GM11168 (cell line): ENCODE results near the gene NAIF1.
"Not testable (repeated sequence)": the region's sequence is repeated elsewhere in the genome, so short reads cannot be mapped to it uniquely, and the experiment has no call there.

Experiments used
- in situ Hi-C: fragments of 300-500 bp; cut with MboI; formaldehyde crosslinking; loops from one replicate; pipeline ENCODE4 v1.12.0; 2022; ENCODE audit warnings: low sequenced_read_pairs; ENCODE audit not compliant: unreplicated experiment

The NAIF1 gene

DNA sequence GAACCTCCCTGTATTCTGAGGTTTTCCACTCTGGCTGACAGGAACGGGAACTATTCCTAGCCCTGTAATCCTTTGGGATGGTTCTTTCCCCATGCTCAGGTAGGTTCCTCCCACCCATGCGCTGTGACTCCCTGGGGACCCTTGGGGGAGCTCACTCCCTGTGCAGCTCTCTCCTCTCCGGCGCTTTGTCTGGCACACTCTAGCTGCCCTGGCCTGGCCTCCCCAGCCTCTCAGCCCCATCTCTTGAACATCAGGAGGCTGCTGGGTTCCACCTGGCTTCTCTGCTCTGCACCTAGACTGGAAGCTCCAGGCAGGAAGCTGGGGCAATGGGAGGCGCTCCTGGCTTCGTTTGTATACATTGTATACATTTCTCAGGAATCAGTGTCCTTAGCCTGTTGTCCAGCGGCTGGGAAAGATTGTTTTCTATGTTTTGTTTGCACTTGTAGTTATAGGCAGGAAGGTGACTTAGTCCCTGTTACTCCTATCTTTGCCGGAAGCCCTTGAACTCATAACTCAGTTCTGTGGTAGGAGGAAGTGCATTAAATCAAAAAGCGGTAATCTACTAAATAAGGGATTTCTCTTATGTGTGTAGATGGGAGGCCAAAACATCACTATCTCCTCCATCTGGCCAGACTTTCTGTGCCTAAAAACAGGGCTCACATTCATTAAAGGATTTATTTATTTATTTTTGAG, 21.3 kb upstream of the NAIF1 start:
- in situ Hi-C loops, result no loop called here

DNA sequence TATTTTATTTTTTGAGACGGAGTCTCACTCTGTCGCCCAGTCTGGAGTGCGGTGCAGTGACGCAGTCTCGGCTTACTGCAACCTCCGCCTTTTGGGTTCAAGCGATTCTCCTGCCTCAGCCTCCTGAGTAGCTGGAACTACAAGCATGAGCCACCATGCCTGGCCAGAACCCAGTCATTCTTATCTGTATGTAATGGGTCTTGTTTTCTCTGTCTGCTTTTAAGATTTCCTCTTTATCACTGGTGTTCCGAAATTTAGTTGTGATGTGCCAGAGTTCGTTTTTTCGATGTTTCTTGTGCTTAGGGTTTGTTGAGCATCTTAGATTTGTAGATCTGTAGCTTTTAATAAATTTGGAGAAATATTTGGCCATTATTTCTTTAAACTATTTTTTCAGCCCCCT, 20.1 kb upstream of the NAIF1 start:
- in situ Hi-C loops, result no loop called here

DNA sequence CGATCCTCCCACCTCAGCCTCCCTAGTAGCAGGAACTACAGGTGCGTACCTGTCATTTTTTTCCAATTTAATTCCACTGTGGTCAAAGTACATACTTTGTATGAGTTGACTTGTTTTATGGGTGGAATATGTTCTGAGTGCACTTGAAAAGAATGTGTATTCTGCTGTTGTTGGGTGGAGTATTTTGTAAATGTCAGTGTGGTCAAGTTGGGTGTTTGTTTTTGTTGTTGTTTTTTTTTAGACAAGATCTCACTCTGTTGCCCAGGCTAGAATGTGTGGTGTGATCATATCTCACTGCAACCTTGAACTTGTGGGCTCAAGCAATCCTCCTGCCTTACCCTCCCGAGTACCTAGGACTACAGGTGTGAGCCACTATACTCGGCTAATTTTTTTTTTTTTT, 18.8 kb upstream of the NAIF1 start:
- in situ Hi-C loops, result no loop called here

DNA sequence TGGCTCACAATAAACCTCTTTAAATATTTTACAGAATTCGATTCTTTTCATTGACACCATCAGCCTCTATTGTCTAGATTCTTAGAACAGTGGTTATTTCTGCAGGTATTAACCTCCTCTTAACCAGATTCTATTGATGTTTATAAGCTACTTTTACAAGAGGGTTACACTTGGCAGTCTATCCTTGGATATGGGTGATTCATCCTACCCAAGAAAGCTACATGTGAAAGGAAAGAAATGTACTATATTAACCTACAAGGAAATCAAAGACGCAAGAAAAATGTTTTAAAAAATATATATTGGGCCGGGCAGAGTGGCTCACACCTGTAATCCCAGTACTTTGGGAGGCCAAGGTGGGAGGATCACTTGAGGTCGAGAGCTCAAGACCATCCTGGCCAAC, 17.6 kb upstream of the NAIF1 start:
- in situ Hi-C loops, result no loop called here

DNA sequence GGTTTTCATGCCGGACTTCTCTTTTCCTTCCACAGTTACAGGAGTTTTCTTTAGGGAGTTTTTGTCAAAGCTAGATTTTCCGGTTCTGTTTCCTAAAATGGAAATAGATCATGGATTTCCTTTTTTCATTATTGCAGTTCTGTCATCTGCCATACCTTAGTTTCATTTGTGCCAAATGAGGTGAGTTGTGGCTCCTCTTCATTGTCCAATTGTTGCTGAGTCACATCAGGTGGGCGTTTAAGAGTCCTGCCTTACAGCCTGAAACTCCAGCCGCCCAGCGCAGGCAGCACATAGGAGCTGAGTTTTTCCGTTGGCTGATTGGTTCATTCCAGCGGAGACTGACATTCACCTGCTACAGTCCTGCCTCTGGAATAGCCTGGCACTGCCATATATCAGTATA, 15.0 kb upstream of the NAIF1 start:
- in situ Hi-C loops, result no loop called here

DNA sequence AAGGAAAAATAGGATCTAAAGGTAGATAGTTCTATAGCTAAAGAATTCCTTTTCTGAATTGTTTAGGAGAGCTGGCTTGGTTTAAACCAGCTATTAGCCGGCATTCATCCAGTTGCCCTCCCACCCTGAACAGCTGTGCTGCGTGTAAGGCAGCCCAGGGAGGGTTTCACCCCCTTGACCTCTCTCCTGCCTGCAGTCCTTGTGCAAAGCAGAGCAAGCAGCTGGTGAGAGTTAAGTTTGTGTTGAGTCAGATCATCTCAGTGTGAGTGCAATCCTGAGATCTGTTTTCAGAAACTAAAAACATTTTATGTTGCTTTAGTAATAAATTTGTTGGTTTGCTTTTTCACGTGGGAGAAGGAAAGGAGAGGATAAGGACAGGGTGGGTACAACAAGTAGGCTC, 13.9 kb upstream of the NAIF1 start:
- in situ Hi-C loops, result no loop called here

DNA sequence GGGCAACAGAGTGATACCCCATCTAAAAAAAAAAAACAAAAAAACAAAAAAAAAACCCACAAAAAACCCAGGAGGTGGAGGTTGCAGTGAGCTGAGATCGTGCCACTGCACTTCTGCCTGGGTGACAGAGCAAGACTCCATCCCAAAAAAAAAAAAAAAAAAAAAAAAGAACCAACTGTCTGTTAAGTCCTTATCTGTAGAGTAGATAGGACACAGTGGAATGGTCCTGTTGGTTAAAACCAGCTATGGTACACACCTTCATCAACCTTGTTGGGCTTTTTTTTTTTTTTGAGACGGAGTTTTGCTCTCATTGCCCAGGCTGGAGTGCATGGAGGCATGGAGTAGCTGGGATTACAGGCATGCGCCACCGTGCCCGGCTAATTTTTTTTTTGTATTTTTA, 13.1 kb upstream of the NAIF1 start:
- in situ Hi-C loops, result no loop called here

DNA sequence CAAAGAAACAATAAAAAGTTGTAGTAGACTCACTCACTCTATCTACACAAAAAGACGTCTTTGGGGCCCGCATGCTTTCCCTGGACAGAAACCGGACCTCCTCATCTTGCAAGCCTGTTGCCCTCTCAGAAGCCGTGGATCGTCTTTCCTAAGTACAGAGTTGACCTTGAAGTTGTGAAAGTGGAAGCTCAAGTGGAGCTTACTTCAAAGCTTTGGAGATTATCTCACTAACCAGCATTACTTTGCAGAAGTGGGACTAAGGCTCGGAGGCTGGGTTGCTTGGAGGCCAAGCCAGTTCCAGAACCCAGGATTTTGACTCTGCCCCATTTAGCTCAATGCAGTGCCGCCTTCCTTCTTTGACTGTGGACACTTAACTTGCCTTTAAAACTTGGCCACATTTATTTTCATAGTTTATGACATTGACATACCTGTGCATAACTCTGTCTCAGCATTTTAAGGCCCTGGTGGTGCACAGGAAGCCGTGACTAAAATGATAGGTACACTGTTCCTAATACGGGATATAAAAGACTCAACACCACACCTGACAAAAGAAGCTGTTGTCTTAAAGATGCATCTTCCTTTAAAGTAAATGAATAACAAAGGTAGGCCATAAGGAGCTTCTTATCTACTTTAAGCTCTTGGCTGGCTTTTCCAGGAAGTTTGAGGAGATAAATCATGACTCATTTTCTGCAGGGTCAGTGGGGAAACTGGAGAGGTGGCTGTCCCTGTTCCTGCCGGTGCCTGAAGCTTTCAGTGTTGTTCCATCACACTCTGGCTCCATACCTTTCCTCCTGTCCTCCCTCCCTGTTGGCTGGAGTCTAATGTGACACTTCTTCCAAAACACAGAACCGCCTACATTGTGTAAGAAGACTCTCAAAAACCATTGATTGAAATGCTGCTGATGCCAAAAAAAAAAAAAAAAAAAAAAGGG, 11.6 kb upstream of the NAIF1 start:
- in situ Hi-C loops, result no loop called here

DNA sequence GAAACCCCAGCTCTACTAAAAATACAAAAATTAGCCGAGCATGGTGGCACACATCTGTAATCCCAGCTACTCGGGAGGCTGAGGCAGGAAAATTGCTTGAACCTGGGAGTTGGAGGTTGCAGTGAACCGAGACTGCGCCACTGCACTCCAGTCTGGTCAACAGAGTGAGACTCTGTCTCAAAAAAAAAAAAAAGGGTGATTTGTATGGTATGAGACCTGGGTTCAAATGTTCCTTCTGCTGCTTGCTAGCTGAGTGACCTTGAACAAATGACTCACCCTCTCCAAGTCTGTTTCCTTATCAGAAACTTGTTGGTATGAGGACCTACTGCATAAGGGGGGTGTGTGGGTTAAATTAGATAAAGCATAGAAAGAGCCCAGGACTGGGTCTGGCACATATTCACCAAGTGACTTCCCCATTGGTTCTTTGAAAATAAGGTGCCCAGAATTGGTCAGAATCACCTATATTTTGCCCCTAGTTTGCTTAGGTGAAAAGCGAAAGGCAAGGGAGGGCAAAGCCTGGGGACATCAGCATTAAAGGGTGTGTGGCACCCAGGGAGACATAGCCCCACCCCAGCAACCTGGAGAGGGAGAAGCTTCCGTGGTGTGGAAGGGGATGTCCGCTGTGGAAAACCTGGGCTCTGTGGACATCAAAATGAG, 10.9 kb upstream of the NAIF1 start:
- in situ Hi-C loops, result no loop called here

DNA sequence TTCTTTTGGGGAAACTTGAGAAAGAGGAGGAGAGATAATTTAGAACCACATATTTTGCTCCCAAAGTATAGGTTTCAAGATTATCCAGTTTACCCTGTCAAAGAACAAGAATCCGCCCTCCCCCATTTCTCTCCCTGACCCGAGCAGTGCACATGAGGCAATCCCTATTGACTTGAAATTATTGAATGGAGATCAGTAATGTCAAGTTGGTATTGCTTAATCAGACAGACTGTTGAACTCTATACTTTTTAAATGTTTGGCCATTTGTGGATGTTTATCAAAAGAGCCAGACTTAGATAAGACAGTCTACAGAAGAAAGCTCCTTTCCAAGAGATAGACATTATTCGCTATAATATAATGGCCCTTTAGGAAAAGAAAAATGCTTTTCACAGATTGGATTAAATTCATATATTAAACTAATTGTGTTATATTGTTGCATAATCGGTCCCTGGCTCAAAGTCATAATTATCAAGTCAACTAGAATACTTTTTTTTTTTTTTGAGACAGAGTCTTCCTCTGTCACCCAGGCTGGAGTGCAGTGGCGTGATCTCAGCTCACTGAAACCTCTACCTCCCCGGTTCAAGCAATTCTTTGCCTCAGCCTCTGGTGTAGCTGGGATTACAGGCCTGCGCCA, 6.2 kb upstream of the NAIF1 start:
- in situ Hi-C loops, result no loop called here

DNA sequence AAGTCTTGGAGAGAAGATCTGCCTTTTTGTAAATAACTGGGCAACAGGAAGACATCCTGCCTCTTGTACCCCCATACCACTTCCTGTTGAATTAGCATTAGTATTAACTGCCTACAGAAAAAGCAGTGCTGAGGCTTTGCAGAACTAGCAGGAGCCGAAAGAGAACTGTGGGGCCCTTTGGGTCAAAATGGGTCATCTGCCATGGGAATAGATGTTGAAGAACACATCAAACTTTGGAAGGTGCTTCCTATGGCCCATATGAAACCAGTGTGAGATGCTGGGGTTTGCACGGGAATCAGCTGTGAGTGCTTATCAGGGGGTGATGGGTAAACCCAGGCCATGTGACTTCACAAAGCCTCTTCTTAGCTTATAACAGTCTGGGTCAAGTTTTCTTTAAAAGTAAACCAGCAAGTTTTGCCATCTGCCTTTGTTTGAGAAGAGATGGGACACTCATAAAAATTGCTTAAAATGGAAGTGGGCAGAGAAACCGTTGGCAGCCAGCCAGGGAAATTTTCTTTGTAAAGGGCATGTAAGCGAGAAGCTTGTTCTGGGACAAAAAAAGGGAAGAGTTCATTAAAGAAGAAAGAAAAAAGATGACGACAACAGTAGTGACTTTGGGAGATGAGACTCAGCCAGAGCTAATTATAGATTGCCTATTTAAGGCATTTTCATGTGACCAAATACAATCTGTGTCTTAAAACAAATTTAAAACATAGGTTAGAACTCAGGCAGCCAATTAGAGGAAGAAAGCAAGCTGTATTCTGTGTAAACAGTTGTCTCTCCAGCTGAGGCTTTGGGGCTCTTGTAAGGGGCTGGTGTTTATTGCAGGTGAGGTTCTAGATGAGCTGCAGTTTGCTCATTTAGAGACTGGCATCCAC, 5.3 kb upstream of the NAIF1 start:
- in situ Hi-C loops, result no loop called here

DNA sequence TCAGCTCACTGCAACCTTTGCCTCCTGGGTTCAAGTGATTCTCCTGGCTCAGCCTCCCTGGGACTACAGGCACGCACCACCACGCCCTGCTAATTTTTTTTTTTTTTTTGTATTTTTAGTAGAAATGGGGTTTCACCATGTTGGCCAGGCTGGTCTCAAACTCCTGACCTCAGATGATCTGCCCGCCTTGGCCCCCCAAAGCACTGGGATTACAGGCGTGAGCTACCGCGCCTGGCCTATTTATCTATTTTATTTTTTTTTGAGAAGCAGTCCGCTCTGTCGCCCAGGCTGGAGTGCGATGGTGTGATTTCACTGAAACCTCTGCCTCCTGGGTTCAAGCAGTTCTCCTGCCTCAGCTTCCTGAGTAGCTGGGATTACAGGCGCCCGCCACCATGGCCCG, 4.4 kb upstream of the NAIF1 start:
- in situ Hi-C loops, result not testable (repeated sequence)

DNA sequence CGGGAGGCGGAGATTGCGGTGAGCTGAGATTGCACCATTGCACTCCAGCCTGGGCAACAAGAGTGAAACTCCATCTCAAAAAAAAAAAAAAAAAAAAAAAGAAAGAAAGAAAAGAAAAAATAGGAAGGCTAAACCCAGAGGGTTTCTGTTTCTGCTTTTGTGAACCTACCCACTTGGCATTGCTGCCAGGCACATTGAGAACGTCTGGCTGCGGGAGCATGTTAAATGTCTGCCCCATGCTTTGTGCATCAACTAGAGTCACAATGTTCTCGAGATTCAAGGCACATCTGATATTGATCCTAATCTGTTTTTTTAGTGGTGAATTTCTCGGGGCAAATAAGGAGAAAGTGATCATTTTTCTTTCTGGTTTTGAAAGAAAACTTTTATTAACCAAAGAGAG, 3.8 kb upstream of the NAIF1 start:
- in situ Hi-C loops, result no loop called here

DNA sequence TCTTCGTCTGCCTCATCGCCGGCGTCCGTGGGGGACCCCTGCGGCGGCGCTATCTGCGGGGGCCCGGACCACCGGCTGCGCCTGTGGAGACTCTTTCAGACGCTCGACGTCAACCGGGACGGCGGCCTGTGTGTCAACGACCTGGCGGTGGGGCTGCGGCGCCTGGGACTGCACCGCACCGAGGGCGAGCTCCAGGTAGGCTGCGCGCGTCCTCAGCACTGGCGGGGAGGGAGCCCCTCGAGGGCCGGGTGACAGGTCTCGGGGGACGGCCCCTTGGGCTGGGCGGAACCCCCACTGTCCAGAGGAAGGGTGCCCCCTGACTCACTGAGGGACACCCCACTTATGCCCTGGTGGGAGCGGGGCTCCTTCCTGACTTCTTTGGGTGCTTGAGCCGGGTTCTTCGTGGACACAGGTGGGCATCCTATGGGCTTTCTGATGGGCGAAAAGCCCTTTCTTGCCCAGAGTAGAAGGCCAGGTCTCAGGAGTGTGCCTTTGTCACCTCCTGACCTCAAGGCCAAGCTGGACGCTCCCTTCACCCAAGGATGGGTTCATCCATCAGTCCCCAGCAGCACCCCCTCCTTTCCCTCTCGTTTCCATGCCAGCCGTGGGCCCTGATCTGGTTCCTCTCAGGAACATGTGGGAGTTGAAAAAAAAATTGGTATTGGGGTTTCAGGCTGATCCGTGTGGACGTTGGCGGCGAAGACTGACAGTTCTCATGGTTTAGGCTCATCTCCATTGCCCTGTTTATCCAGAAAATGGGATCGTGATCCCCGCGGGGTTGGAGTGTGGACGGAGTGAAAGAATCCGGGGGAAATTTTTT, 1.5 kb upstream of the NAIF1 start:
- in situ Hi-C loops, result no loop called here

DNA sequence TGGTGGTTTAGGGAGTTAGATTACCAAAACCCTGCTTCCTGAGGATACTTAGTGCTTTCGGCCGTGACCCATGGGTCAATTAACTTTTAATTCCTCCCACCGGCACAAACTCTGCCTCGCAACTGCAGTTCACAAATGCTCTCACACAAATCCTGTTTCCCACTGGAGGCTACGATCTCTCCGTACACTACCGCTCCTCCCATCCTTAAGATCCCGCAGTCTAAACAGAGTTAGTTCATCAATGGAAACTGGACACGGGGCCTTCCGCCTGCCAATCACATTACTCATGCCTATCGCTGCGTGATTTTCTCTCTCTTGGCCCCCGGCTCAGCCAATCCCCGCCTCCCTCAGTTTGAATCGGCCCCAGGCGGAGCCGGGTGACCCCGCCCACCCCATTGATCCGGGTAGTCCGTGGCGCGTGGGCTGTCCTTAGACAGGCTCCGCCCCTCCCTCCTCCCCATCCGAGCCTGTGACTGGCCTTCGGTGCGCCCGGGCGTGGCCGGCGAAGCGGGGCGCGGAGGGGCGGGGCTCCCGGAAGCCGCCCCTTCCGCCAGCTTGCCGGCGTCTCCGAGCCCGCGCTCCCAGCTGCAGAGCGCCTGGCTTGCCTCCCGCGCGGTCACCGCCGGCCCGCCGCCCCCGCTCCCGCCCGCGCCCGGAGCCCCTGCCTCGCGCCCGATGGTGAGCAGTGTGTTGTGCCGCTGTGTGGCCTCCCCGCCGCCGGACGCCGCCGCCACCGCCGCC, 695 bp upstream of the NAIF1 start, which contains the start of gene SLC25A25:
Gene SLC25A25, plus strand, starts transcription at position 588 of the 741 bp plus-strand sequence. Its CDS starts 88 bp downstream, at position 676.
- in situ Hi-C loops, result no loop called here

DNA sequence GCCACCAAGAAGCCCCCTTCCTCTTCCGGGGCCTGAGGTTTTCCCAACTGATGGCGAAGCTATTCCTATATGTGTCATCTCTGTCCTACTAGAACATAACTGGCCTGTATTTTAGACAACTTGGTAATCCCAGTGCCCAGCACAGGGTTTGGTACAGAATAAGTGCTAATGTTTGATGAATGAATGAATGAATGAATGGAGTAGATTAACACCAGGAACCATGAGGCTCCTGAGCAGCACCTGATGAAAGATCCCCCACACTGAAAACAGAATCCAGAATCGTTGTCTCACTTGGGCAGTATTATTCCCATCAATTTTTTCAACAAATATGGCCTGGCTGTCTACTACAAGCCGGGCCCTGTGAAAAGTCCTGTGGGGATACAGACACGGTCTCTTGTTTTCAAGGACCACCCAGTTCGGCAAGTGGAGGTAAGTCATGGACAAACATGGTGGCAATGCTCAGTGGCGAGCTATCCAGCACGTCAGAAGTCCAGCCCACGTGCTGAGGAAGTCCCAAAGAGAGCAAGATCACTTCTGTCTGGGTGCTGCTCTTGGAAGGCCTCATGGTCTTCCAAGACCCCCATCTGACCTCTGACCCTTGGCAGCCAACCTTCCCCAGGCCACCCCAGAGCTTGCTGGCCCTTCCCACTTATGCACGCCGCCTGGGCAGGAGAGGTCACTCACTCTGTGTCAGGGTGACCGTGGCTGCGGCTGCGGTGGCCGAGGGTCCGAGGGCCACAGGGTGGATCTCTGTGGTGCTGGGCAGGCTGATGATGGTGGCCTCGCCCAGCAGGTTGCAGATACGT, 1.0 kb downstream of the NAIF1 start:
- in situ Hi-C loops, result no loop called here
